GM19395 (cell line): ENCODE results near the gene CFTR.
A peak's percentile ranks its signal among the peaks of the same experiment; 100 is the strongest.
"Not testable (repeated sequence)": the region's sequence is repeated elsewhere in the genome, so short reads cannot be mapped to it uniquely, and the experiment has no call there.

ENCODE experiments used
- ATAC-seq: cut with Tn5 transposase; IDR thresholded peaks from one replicate; pipeline ENCODE4 v1.9.1; 2021; ENCODE audit warnings: mild to moderate bottlenecking, moderate library complexity; ENCODE audit not compliant: unreplicated experiment

Gene CFTR

DNA sequence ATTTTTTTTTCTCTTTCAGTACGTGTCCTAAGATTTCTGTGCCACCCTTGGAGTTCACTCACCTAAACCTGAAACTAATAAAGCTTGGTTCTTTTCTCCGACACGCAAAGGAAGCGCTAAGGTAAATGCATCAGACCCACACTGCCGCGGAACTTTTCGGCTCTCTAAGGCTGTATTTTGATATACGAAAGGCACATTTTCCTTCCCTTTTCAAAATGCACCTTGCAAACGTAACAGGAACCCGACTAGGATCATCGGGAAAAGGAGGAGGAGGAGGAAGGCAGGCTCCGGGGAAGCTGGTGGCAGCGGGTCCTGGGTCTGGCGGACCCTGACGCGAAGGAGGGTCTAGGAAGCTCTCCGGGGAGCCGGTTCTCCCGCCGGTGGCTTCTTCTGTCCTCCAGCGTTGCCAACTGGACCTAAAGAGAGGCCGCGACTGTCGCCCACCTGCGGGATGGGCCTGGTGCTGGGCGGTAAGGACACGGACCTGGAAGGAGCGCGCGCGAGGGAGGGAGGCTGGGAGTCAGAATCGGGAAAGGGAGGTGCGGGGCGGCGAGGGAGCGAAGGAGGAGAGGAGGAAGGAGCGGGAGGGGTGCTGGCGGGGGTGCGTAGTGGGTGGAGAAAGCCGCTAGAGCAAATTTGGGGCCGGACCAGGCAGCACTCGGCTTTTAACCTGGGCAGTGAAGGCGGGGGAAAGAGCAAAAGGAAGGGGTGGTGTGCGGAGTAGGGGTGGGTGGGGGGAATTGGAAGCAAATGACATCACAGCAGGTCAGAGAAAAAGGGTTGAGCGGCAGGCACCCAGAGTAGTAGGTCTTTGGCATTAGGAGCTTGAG, at the start of gene CFTR:
CFTR (plus strand) TSS at position 801 of the 830 bp plus-strand sequence. CDS start 70 bp downstream, outside the sequence.
- ATAC-seq: no peak

DNA sequence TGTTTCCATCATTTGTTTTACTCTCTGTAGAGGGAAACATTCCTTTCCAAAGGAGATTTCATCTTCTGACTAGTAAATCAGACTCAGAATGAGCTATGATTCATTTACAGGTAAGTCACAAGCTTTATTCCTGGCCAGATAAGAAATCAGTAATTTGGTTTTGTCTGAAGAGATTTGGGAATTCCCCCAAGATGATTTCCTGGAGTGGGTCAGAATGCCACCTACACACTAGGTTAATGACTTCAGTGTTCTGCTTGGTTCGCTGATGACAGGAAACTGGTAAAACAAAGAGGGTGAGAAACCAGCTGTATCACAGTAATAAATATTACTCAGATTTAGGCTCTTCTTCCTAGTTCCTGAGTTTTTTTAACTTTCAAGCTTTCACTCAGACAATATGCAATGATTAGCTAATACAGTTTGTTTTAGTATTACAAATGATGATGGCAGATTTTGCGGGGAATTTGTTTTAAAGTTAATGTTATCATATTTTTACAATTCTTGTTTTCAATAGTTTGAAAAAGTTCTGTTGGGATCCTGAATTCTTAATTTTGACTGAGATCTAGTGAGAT, 44.3 kb upstream of the CFTR start:
- peak; percentile 95 for ATAC-seq

DNA sequence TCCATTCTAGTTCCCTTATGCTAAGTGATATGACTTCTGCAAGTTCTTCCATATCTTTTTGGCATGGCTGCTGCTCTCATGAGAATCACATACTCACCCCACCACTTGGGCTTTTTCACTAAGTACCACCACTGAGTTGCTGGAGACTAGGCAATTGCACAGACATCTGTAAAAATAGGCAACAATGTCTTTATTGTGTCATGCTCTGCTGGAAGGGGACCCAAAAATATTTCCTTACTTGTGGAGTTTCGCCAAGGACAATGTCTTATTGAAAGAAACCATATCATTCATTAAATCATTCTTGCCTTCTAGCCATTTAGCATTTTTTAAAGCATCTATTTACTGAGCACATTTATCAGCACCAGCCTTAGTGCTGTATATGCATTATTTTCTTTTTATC, 35.2 kb upstream of the CFTR start:
- ATAC-seq: no peak

DNA sequence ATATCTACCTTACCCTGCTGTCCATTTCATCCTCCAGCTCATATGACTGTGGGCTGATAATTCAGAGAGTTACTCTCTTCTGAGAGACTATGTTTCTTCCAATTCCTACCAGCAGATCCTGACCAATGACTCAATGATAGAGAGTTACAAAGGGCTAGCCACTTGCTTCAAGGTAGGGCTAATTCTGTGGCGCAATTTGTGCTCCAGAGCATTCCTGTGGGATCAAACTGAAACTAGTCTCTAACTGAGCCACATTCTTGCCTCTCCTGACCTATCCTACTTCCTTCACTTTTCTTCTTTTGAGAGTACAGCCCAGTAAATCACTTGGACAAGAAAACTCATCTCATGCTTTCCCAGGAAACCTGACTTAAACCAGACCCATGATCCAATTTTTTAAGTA, 34.6 kb upstream of the CFTR start:
- ATAC-seq: no peak

DNA sequence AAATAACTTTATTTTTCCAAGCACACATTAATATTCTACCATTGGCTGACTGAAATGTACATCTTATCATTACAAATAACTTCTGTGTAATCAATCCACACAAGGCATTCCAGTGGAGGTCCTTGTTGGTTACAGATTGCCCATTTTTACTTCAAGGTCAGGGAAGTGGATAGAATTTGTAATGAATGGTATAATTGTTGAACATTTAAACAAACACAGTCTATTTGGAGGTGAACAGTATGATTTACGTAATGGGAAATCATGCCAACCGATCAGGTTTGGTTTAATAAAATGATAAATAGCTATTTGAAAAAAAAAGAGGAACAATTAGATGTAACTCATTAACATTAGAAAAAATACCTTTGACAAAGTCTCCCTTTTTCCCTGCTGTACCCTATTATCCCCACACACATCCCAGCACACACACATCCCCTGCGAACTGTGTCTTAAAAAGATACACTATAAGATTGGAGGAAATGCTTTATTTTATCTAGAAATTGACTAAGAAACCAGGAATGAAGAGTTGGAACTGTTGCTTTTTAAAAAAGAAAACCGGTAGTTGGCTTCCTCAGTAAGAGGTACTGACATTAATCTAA, 33.5 kb upstream of the CFTR start:
- ATAC-seq: no peak

DNA sequence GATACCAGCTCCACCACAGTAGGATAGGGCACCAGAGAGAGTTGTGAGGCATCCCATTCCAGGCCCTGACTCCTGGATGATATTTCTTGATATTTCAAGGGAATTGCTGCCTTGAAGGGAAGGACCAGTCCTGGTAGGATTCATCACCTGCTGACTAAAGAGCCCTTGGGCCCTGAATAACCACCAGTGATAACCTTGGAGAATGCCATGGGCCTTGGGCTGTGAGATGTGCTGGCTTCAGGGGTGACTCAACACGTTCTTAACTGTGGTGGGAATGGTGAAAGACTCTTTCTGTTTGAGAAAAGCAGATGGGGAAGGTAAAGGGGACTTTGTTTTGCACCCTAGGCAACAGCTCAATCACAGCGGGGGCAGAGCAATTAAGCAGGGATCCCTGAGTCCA, 31.2 kb upstream of the CFTR start:
- ATAC-seq: no peak

DNA sequence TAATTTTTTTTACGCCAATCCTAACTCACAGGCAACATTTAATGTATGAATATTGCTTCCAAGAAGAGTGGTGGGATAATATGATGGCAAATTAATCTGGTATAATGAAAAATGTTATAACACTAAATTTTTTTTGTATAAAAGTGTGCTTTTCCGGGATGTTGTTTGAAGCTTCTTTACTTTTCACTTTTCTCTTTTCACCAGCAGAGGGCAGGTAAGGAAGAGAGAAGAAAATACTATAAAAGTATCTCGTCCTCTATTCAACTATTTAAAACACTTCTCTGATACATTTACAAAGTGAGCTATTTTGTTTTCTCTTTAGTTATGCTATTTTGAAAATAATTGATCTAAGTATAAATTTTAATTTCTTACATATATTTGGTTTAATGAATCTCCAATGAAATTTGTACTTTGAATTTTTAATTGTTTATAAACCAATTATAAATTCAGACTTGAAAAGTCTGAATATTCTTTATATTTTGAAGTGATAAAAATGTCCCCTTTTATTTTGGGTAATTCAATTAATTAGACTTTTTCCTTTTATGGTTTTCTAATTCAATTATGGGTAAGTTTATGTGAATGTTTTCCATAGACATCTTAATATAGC, 20.7 kb upstream of the CFTR start:
- peak; percentile 74 for ATAC-seq

DNA sequence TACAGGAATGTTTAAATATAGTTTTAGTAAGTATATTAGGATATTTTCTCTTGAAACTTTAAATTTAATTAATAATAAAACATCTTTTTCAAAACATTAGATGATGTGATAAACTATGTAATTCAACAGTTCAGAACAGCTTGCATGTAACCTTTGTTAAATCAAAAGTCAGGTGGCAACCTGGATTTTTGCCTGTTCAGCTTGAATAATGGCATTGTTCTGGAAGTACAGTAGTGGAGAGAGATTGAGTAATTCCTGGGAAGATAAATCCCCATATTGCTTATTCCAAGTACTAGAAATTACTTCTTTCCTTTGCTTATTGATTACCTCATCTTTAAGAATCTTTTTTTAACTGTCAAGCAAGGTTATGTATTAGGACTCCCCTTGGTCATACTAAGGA, 20.1 kb upstream of the CFTR start:
- no peak for ATAC-seq

DNA sequence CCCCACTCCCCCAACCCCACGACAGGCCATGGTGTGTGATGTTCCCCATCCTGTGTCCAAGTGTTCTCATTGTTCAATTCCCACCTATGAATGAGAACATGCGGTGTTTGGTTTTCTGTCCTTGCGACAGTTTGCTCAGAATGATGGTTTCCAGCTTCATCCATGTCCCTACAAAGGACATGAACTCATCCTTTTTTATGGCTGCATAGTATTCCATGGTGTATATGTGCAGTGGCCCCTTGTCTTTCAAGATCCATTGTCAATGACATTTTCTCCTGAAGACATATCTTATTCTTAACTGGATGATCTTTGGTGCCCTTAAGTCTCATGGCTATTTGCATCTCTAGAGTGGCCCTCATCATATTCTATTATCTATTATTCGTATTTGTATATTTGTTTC, 19.0 kb upstream of the CFTR start:
- not testable (repeated sequence) for ATAC-seq

DNA sequence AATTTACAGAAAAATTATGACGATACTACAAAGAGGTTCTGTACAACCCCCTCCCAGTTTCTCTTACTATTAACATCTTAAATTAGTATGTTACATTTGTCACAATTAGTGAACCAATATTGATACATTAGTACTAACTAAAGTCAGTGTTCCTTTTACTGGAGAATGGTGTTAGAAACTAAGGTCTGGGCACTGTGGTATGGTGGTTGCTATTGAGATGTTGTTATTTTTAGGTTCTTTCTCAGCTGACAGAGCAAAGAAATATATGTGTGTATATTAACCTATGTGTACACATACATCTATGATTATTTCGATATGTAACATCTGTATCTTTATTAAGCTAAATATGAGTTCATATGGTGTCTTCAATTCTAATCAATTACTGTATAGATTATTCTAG, 11.7 kb upstream of the CFTR start:
- no peak for ATAC-seq

DNA sequence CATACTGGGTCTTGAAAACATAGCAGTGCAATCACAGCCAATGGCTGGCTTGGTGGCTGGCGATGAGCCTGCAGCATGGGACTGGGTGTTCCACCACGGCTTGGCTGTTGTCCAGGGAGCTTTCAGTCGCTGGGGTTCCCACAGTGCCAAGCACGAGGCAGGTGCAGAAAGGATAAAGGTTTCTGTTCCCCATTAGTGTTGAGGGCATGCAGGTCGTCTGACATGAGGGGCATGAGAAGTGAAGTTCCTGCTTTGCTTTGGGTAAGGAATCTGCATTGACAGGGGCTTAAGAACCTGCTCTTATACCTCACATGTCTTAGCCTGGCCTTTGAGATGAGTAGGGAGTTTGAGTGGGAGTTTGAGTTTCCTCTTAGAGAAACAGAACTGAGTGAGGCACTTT, 9.0 kb upstream of the CFTR start:
- no peak for ATAC-seq

DNA sequence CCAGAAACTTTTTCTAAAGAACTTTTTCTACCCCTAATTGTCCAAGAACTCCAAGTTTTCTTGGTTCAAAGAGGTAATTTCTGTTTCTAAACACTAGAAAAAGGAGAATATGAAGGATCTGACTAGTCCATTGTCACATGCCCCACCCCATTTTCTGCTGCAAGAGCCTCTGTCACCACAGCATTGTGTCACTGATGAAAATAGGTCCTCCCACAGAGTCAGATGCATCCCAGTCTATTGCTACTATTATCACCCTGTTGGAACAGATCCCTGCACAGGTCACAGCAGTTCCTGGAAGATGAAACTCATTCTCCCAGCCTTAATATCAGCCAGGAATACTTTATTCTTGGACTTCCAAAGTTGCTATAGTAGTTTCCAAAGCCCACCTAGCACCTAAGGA, 7.5 kb upstream of the CFTR start:
- ATAC-seq: no peak

DNA sequence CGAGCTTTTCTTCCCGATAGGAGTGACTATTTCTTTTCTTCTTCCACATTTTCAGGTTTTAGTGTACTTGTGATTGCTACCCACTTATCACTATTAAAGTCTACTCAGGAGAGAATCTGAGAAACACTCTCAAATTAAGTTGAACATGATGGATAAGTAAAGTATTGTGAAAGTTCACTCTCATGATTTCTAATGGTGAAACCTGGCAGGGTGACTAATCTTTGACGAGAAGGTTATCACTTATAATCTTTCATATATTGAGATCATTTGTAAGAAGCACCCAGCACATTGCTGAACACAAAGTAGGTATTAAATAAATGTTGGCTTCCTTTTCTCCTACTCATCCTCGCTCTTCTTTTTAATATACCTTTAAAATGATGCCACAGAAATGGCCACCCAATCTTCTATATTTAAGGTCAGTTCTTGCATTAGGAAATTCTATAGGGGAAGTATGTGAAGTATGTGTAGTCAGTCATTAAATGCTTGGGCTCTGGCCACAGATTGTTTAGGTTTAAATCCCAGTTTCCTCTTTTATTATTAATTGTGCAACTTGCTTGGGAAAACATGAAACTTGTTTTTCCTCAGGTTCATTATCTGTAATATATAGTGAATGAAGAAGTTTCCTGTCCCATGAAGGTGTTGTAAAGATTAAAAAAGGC, 3.1 kb upstream of the CFTR start:
- no peak for ATAC-seq

DNA sequence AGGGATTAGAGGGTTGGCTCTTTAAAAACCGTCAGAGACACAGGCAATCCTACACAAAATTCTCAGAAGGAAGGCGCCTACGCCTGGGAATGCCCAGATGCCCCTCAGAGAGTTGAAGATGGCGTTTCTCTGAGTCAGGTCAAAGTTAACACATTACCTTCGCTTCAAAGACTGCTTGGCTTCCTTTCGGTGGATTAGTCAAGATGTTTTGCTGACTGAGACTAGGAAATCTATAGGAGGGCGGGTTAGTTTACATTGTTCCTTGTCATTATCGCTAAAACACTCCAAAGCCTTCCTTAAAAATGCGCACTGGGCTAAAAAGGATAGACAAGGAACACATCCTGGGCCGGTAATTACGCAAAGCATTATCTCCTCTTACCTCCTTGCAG, 995 bp upstream of the CFTR start:
- no peak for ATAC-seq

DNA sequence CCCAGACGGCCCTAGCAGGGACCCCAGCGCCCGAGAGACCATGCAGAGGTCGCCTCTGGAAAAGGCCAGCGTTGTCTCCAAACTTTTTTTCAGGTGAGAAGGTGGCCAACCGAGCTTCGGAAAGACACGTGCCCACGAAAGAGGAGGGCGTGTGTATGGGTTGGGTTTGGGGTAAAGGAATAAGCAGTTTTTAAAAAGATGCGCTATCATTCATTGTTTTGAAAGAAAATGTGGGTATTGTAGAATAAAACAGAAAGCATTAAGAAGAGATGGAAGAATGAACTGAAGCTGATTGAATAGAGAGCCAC, 184 bp downstream of the CFTR start:
- no peak for ATAC-seq

DNA sequence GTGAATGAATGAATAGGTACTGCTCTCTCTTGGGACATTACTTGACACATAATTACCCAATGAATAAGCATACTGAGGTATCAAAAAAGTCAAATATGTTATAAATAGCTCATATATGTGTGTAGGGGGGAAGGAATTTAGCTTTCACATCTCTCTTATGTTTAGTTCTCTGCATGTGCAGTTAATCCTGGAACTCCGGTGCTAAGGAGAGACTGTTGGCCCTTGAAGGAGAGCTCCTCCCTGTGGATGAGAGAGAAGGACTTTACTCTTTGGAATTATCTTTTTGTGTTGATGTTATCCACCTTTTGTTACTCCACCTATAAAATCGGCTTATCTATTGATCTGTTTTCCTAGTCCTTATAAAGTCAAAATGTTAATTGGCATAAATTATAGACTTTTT, 1.2 kb downstream of the CFTR start:
- ATAC-seq: no peak

DNA sequence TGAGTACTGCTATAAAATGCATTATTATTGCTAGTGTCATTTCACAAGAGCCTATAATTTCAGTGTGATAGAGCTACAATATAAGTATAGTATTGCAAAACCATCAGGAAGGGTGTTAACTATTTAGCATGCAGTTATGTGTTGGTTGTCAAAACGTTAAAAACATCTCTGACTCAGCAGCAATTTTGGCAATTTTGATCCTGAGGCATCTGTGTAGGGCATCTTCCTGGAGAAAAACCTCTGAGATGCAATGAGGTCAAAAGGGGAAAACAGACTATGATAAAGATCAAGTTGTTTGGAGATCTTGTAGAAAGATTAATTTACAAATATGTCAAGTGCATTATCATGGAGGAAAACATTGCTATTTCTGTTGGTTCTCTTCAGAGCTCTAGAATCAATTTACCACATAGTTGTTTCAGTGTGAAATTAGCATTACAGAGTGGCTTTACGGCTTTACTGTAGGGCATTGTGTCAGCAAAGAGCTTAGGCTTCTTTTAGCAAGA, 5.3 kb downstream of the CFTR start:
- no peak for ATAC-seq

DNA sequence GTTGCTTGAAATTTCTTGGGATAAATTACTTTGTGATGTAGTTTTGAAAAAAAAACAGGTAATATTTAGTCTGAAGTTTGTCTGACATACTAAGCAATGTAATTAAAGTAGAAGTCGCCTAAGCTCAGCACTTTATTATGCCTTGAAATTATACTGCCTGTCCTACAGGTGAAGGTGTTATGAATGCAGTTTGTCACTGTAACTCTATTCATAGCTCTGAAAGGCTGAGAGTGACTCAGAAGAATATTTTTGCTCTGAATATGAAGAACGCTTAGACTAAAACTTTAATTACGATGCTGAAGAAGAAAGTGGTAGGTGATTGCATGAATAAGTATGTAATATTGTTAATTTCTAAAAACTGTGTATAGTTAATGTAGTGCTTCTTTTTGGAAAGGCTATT, 9.2 kb downstream of the CFTR start:
- ATAC-seq: no peak

DNA sequence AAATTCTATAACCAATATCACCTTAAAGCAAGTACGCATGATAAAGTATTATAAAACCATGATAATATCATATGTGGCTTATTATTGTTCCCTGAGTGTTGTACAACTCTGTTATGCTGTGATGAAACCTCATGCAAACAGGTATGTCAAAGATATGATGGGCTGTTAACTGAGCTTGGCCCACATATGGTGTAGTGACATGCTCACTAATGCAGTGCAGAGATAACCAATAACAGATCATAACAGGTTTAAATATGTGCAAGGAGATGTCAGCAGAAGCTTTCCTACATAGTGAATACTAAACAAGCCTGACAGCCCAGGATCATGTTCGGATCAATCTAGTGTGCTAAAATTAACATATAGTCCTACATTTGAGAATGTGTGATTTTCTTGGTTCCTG, 9.6 kb downstream of the CFTR start:
- no peak for ATAC-seq

DNA sequence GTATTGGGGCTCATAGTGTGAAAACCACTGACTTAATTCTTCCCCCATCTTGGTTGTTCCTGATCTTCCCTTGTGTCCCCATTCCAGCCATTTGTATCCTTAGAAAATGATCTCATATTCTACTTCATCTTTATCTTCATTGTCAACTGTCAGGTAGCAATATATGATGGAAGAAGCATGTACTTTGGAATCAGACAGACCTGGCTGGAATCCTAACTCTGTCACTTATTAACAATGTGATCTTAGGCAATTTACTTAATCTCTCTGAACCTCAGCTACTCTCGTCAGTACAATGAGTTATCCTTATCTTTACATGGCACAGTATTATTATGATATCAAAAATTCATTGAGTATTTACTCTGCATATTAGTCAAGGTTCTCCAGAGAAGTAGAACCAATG, 10.1 kb downstream of the CFTR start:
- no peak for ATAC-seq

DNA sequence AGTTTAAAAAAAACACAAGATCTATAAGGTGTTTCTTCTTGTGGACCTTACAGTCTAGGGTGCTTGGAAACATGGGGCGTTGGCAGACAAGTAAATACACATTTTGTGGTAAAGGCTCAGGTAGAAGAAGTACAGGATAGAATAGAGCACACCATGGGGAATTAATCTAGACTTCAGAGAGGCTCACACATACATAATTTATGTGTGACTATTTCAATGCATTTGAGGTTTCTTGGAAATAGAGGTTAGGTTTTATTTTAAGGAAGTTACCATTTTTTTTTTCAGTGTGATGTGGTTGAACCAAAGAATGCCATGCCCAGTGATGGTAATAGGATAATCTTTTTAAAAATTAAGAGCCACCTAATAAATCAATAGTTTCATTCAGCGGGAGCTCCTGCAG, 12.8 kb downstream of the CFTR start:
- ATAC-seq: no peak
